ENCODE measurements around the gene SBK1.

- no peak for TF ChIP-seq EZH2phosphoT487 (IDR thresholded peaks at IDR 0.05; ENCODE audit: insufficient read depth, low read depth)
- TF ChIP-seq EZH2 (IDR thresholded peaks at IDR 0.05; ENCODE audit: insufficient read depth, poor library complexity, severe bottlenecking): no peak
Measured at GRCh38 chr16:28324887-28325279, 32.6 kb downstream of the SBK1 start.
